Right renal pelvis (tissue), 4 donors: Measurements from ENCODE around the gene PEAR1. TPM values are rescaled to one million over a fixed set of nuclear protein-coding genes. Genes with fewer than 3 reads are reported as not detected.

Source experiments
- DNase-seq, 4 donors: peaks; one replicate each; pipeline ENCODE4 v3.0.0-alpha.2; 2013; ENCODE audit warnings: low read depth in 4 of 4, low spot score in 3 of 4, missing footprints in 1 of 4
- polyA plus RNA-seq, 4 donors: library from polyadenylated mRNA; unstranded; fragments of 120-200 nt; gene quantifications; one replicate each; pipeline ENCODE4 v1.2.1, GENCODE V29; 2013; ENCODE audit not compliant: insufficient read length in 4 of 4

Gene PEAR1
- polyA plus RNA-seq, 4 donors = 21.4 to 22.6 (median 21.9) TPM

GRCh38 chr1:156899956-156900718, 6.6 kb downstream of the PEAR1 start:
- DNase-seq = no peak

- no peak for DNase-seq
These were observed 7.5 kb downstream of the PEAR1 start for GRCh38 chr1:156900896-156901589.

- no peak for DNase-seq
These were observed 8.0 kb downstream of the PEAR1 start for GRCh38 chr1:156901590-156901900.

GRCh38 chr1:156901966-156902915, 8.7 kb downstream of the PEAR1 start:
- no peak for DNase-seq

GRCh38 chr1:156903328-156904091, 10.0 kb downstream of the PEAR1 start:
- DNase-seq = no peak

GRCh38 chr1:156904187-156904959, 10.9 kb downstream of the PEAR1 start:
- DNase-seq = no peak

- no peak for DNase-seq
These were observed 11.7 kb downstream of the PEAR1 start for GRCh38 chr1:156905176-156905575.

GRCh38 chr1:156905651-156906050, 12.1 kb downstream of the PEAR1 start:
- DNase-seq = no peak

GRCh38 chr1:156906206-156906906, 12.8 kb downstream of the PEAR1 start:
- DNase-seq = no peak

GRCh38 chr1:156908541-156908940, 15.0 kb downstream of the PEAR1 start:
- no peak for DNase-seq

GRCh38 chr1:156908955-156909354, 15.4 kb downstream of the PEAR1 start:
- no peak for DNase-seq

- no peak for DNase-seq
These were observed 16.2 kb downstream of the PEAR1 start for GRCh38 chr1:156909671-156910070.

GRCh38 chr1:156910309-156910782, 16.8 kb downstream of the PEAR1 start:
- no peak for DNase-seq

- no peak for DNase-seq
These were observed 18.2 kb downstream of the PEAR1 start for GRCh38 chr1:156911577-156912298.

- DNase-seq = no peak
These were observed 18.8 kb downstream of the PEAR1 start for GRCh38 chr1:156912310-156912709.

GRCh38 chr1:156912861-156913808, 19.6 kb downstream of the PEAR1 start:
- DNase-seq = no peak

- DNase-seq = no peak
These were observed 20.4 kb downstream of the PEAR1 start for GRCh38 chr1:156913809-156914387.
